ENCODE measurements around the gene SFMBT1.

Gene SFMBT1

DNA sequence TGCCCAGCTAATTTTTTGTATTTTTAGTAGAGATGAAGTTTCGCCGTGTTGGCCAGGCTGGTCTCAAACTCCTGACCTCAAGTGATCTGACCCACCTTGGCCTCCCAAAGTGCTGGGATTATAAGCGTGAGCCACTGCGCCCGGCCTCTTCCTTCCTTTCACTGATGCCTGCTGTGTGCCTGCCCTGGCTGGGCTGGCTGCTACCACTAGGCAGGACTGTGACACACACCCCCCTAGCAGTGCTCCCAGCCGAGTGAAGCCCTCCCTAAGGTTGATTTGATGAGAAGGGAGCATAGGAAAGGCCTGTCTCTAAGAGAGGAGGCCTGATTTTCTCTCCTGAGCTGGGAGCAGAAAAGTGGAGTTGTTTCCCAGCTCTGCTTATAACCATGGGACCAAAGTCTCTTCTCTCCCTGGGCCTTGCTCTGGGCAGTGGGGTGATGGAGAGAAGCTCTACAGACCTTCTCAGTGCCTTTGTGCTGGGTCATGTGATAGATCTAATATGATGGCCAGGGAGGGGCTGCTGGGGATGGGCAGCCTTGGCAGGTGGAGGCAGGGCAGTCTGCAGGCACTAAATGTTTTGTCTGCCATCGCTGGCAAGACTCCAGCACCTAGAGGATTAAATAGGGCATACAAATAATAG lies 20.1 kb upstream of the SFMBT1 start:
- Histone ChIP-seq H3K27ac (ENCODE audit: extremely low read depth, low read depth, low read length) (no peak overlapping the region), H3K4me3 (ENCODE audit: low read depth, low read length) (no peak overlapping the region), H3K36me3 (ENCODE audit: control insufficient read depth in 2 of 2, insufficient read depth in 1 of 2, low read length in 2 of 2) (no peaks in the 10 kb centered on the region), H3K9me3 (ENCODE audit: control insufficient read depth, insufficient read depth, low read depth, low read length) (no peaks in the 10 kb centered on the region), H3K4me1 (ENCODE audit: control insufficient read depth, insufficient read depth, low read length) (0 out of 2 replicates have a peak, but pooled peaks cover 2% of the 10 kb centered on the region)
- ChIA-PET CTCF (no interaction called here), POLR2A (no interaction called here)
- TF ChIP-seq ZNF350 (tag by site-specific recombination; IDR thresholded peaks at IDR 0.05) = no peak
- peak; percentile 77 for TF ChIP-seq ZNF239 (tag by site-specific recombination; IDR thresholded peaks at IDR 0.05)

DNA sequence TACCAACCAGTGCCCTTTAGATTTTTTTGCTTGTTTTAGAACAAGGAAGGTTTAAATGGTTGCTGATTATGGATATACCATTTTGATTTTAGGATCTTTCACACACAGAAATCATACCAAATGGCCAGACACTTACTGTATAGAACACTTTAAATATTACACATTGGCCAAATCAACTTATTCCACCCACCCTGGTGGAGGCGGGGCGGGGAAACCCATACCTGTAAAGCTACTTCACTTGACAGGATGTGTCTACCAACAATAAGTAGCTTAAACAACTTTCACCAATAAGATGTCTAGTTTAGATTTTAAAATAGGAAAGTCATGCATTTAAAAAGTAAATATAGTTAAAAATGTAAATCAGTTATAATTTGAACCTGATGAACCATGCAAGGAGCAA lies 17.0 kb upstream of the SFMBT1 start:
- no peaks in the 10 kb centered on the region for H3K36me3 ChIP-seq (ENCODE audit: control insufficient read depth in 2 of 2, insufficient read depth in 1 of 2, low read length in 2 of 2)
- H3K4me1 ChIP-seq (ENCODE audit: control insufficient read depth, insufficient read depth, low read length) = 0 out of 2 replicates have a peak, but pooled peaks cover 2% of the 10 kb centered on the region
- TF ChIP-seq, protein P1, sequence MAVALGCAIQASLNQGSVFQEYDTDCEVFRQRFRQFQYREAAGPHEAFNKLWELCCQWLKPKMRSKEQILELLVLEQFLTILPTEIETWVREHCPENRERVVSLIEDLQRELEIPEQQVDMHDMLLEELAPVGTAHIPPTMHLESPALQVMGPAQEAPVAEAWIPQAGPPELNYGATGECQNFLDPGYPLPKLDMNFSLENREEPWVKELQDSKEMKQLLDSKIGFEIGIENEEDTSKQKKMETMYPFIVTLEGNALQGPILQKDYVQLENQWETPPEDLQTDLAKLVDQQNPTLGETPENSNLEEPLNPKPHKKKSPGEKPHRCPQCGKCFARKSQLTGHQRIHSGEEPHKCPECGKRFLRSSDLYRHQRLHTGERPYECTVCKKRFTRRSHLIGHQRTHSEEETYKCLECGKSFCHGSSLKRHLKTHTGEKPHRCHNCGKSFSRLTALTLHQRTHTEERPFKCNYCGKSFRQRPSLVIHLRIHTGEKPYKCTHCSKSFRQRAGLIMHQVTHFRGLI (tag by site-specific recombination; IDR thresholded peaks at IDR 0.05) = no peak
- TF ChIP-seq ZEB2 (tag by site-specific recombination; IDR thresholded peaks at IDR 0.05) = no peak
- TF ChIP-seq ZNF48 (tag by site-specific recombination; IDR thresholded peaks at IDR 0.05) = no peak
- no peak for TF ChIP-seq ZNF660 (tag by site-specific recombination; IDR thresholded peaks at IDR 0.05)
- no peak for TF ChIP-seq ZSCAN4 (tag by site-specific recombination; IDR thresholded peaks at IDR 0.05)
- TF ChIP-seq ZBTB7A (tag by site-specific recombination; IDR thresholded peaks at IDR 0.05; ENCODE audit: low read depth) = no peak
- TF ChIP-seq, protein P2, sequence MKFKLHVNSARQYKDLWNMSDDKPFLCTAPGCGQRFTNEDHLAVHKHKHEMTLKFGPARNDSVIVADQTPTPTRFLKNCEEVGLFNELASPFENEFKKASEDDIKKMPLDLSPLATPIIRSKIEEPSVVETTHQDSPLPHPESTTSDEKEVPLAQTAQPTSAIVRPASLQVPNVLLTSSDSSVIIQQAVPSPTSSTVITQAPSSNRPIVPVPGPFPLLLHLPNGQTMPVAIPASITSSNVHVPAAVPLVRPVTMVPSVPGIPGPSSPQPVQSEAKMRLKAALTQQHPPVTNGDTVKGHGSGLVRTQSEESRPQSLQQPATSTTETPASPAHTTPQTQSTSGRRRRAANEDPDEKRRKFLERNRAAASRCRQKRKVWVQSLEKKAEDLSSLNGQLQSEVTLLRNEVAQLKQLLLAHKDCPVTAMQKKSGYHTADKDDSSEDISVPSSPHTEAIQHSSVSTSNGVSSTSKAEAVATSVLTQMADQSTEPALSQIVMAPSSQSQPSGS (tag by site-specific recombination; IDR thresholded peaks at IDR 0.05; ENCODE audit: low read depth) = no peak
- TF ChIP-seq, protein P3, sequence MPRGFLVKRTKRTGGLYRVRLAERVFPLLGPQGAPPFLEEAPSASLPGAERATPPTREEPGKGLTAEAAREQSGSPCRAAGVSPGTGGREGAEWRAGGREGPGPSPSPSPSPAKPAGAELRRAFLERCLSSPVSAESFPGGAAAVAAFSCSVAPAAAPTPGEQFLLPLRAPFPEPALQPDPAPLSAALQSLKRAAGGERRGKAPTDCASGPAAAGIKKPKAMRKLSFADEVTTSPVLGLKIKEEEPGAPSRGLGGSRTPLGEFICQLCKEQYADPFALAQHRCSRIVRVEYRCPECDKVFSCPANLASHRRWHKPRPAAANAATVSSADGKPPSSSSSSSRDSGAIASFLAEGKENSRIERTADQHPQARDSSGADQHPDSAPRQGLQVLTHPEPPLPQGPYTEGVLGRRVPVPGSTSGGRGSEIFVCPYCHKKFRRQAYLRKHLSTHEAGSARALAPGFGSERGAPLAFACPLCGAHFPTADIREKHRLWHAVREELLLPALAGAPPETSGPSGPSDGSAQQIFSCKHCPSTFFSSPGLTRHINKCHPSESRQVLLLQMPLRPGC (tag by site-specific recombination; IDR thresholded peaks at IDR 0.05) = no peak
- no peak for TF ChIP-seq ZNF626 (tag by site-specific recombination; IDR thresholded peaks at IDR 0.05)
- no peak for TF ChIP-seq ZFP69B (tag by site-specific recombination; IDR thresholded peaks at IDR 0.05)
- no peak for TF ChIP-seq ZNF155 (tag by site-specific recombination; IDR thresholded peaks at IDR 0.05)
- no peak for TF ChIP-seq OSR2 (tag by site-specific recombination; IDR thresholded peaks at IDR 0.05)
- TF ChIP-seq ZNF639 (tag by site-specific recombination; IDR thresholded peaks at IDR 0.05) = no peak
- no peak for TF ChIP-seq ZNF629 (tag by site-specific recombination; IDR thresholded peaks at IDR 0.05)
- no peak for TF ChIP-seq ZNF837 (tag by site-specific recombination; IDR thresholded peaks at IDR 0.05)
- no peak for TF ChIP-seq ZNF830 (tag by site-specific recombination; IDR thresholded peaks at IDR 0.05; ENCODE audit: low read depth)
- CTCF ChIA-PET = interaction anchor here (0.6 kb wide), 1 partner anchor 316 kb away, joined by 3 read pairs; no protein-coding TSS in a partner anchor
- no peak overlapping the region for H3K4me3 ChIP-seq (ENCODE audit: low read depth, low read length)
- POLR2A ChIA-PET = no interaction called here
- no peak overlapping the region for H3K27ac ChIP-seq (ENCODE audit: extremely low read depth, low read depth, low read length)
- H3K9me3 ChIP-seq (ENCODE audit: control insufficient read depth, insufficient read depth, low read depth, low read length) = no peaks in the 10 kb centered on the region

All from HEK293 (cell line).